Posterior vena cava (tissue), 2 donors: ENCODE data around the gene UBQLN2. TPM values are rescaled to one million over a fixed set of nuclear protein-coding genes. Genes with fewer than 3 reads are reported as not detected.
A peak's percentile ranks its signal among the peaks of the same experiment; 100 is the strongest.
"Not testable (repeated sequence)": the region's sequence is repeated elsewhere in the genome, so short reads cannot be mapped to it uniquely, and the experiment has no call there.

ENCODE experiments used
- DNase-seq: peaks from one replicate; pipeline ENCODE4 v3.0.0-alpha.2; 2020; ENCODE audit warnings: low spot score
- intact Hi-C, 2 donors: fragments of 100-400 bp; cut with DNase I; formaldehyde crosslinking; loops; one replicate each; pipeline versions ENCODE4 v1.14.1 to v1.14.2; 2022 to 2023
- long read RNA-seq, 2 donors: library from polyadenylated mRNA; unstranded; transcript quantifications; one replicate each; pipeline ENCODE4 v2.0.0, GENCODE V29; 2020 to 2021
- total RNA-seq, 2 donors: library from RNA; stranded (reverse); fragmentation: NEBNext Ultra II Directional; extraction: Animal tissue kit (Norgen Biotek cat#: 25700); gene quantifications; one replicate each; pipeline ENCODE4 v1.2.1, GENCODE V29; 2021
- donor health status: DM: yes; HTN: yes; CAD: no.
- donor health status: DM: yes; HTN: yes; CAD: no.

Gene UBQLN2
- total RNA-seq = 10 to 100 TPM; 28.2 to 31.6 TPM
- long read RNA-seq, donor 1, full-length matches to known transcripts = 16 of 17 reads
- long read RNA-seq, donor 1, partial matches to known transcripts = 0 of 17 reads
- long read RNA-seq, donor 1, other reads (novel, unspliced or antisense) = 1 of 17 reads
- long read RNA-seq, donor 2, full-length matches to known transcripts = 12 of 13 reads
- long read RNA-seq, donor 2, partial matches to known transcripts = 0 of 13 reads
- long read RNA-seq, donor 2, other reads (novel, unspliced or antisense) = 1 of 13 reads

DNA sequence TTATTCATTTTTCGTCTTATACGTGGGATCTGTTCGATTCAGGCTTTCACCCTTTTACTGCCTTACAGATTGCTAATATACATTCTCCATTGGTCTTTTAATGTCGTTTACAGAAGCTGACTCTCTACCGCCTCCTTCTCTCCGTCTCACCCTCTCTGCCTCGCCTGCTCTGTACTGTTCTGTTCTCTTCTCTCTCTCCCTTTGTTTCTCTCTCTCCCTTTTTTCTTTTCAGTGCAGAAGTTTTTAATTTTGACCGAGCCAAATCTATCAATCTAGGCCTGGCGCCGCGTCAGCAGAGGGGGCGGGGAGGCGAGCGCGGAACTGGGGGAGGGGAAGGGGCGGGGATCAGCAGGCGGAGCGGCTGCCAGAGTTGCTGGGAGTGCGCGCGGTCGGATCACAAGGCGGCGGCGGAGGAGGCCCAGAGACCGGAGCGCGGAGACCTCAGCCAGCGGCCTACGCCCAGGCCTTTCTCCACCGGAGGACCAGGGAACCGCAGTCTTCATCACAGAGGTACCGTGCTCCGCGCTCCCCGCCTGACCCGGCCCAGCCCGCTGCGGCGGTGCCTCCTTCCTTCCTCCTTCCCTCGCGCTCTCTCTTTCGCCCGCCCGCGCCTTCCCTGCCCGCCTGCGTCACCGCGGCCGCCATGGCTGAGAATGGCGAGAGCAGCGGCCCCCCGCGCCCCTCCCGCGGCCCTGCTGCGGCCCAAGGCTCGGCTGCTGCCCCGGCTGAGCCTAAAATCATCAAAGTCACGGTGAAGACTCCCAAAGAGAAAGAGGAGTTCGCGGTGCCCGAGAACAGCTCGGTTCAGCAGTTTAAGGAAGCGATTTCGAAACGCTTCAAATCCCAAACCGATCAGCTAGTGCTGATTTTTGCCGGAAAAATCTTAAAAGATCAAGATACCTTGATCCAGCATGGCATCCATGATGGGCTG is at the start of gene UBQLN2:
Gene UBQLN2 (plus strand): TSS at position 397 of the 931 bp plus-strand sequence. CDS start 247 bp downstream, at position 644.
- peak; percentile 94 for DNase-seq
- intact Hi-C loops = no loop called here

- DNase-seq = no peak
- intact Hi-C loops = no loop called here
These were observed 43.8 kb upstream of the UBQLN2 start for GRCh38 chrX:56519642-56520041.

DNA sequence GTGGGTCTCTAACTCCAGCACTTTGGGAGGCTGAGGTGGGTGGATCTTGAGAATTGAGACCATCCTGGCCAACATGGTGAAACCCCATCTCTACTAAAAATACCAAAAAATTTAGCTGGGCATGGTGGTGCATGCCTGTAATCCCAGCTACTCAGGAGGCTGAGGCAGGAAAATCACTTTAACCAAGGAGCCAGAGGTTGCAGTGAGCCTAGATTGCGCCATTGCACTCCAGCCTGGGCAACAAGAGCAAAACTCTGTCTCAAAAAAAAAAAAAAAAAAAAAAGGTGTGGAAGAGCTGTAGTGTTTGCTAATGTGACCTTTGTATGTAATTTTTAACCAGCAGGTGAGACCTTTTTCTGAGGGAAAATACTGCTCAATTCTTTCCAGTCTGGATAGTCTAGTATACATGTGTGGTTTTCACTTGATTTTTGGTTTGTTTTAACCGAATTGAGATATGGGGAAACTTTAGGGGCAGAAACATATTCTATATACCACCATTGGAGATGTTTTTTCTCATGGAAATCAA is 33.9 kb upstream of the UBQLN2 start:
- intact Hi-C loops, DNase-seq: not testable (repeated sequence)

GRCh38 chrX:56530011-56530410 is 33.4 kb upstream of the UBQLN2 start:
- no peak for DNase-seq
- intact Hi-C loops = no loop called here

GRCh38 chrX:56550667-56551066 is 12.8 kb upstream of the UBQLN2 start:
- no peak for DNase-seq
- intact Hi-C loops = loop anchor here in 1 of 2 donors (5.0 kb wide), 1 partner anchor 318 kb away; the partner anchor contains the start of gene KLF8

DNA sequence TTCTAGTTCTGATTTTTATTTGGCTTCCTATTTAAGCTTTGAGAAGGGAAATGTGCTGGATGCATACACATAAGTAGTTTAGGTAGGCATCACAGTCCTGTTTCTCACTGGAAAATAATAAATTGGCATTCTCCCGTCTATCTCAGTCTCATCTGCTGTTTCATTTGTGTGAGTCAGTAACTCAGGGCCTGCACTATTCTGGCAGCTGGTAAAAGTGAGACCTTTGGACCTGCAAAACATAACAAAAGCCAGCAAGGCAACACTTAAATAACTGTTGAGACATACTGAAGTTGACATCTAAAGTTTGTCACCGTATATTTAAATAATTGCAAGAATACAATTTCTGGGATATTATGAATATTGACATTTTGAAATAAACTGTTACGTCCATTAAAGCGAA is 8.6 kb upstream of the UBQLN2 start:
- intact Hi-C loops = loop anchor here in 1 of 2 donors (5.0 kb wide), 1 partner anchor 323 kb away; the partner anchor contains the start of gene KLF8
- DNase-seq = no peak

GRCh38 chrX:56557376-56557929 is 6.0 kb upstream of the UBQLN2 start:
- intact Hi-C loops = no loop called here
- no peak for DNase-seq

- peak; percentile 69 for DNase-seq
- intact Hi-C loops = no loop called here
These were observed 898 bp downstream of the UBQLN2 start for GRCh38 chrX:56564164-56564885.

- peak; percentile 50 for DNase-seq
- intact Hi-C loops = no loop called here
These were observed 1.8 kb downstream of the UBQLN2 start for GRCh38 chrX:56564921-56565840.

DNA sequence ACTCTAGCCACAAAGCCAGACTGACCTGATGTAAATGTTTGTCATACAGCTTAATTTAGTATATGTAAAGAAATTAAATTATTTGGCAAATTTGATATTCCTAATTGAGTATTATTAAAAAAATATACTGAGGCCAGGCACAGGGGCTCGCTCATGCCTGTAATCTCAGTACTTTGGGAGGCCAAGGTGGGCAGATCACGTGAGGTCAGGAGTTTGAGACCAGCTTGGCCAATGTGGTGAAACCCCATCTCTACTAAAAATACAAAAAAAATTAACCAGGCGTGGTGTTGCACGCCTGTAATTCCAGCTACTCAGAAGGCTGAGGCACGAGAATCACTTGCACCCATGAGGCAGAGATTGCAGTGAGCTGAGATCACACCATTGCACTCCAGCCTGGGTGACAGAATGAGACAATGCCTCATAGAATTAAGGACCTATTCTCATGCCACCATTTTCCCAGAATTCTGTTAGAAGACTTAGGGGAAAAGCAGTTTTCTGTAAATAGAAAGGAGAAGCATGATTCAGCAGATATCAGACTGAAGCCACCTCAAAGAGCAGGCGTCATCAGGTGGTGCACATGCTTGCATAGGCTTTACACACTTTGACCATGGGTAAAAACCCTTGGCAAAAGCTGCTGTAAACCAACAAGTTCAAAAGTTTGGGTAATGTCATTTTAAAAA is 6.1 kb downstream of the UBQLN2 start:
- DNase-seq = no peak
- intact Hi-C loops = no loop called here

- no peak for DNase-seq
- intact Hi-C loops = no loop called here
These were observed 9.5 kb downstream of the UBQLN2 start for GRCh38 chrX:56572975-56573374.

DNA sequence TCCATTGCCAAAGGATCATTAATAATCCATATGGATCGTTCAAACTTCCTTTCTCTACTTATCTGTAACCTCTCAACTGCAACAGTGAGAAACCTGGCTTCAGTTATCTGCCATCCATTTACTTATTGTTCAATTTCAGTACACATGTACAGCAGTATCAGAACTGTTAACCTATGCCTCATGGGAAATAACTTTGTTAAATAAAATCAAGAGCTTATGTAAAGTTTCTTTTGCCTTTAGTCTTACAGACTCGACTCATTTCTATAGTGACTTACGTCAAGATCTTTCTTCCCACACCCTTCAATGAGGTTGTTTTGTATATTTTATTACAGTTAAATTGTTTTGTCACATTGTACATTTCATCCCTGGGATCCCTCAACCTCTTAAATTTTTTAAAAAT is 11.4 kb downstream of the UBQLN2 start:
- intact Hi-C loops = no loop called here
- no peak for DNase-seq

DNA sequence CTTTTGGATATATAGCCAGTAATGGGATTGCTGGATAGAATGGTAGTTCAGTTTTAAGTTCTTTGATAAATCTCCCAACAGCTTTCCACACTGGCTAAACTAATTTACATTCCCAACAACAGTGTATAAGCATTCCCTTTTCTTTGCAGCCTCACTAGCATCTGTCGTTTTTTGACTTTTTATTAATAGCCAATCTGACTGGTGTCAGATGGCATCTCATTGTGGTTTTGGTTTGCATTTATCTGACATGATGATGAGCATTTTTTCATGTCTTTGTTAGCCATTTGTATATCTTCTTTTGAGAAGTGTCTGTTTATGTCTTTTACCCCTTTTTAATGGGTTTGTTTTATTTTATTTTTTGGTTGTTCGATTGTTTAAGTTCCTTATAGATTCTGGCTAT is 13.3 kb downstream of the UBQLN2 start:
- intact Hi-C loops = no loop called here
- DNase-seq = no peak

DNA sequence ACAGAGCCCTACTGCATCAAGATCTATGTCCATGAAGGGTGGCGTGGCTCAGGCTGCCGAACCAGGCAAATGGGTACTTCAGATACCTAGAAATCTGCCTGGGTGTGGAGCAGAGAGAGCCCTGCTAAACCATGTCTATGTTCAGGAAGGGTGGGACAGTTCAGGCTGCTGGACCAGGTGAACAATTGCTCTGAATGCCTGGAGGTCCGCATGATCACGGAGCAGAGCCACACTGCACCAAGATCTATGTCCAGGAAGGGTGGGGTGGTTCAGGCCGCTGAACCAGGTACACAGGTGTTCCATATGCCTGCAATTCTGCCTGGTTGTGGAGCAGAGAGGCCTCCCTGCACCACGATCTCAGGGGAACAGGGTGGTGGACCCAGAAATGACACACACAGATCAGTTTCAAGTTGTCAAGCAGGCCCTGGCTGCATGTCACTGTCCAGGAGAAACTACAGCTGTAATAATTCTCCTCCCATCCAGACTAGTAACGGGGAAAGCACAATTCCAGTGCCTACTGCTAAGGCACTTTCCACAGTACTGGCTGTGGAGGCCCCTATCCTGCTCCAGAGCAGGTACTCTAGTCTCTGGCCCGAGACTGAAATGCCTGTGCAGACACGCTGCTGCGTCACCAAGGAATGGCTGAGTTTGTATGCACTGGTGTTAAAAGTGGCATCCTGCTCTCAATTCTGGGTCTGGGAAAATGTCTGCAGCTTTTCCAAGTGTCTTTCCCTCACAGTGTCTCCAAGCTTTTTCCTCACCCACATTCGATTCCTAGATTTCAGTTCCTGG is 25.2 kb downstream of the UBQLN2 start:
- intact Hi-C loops = no loop called here
- DNase-seq = no peak

DNA sequence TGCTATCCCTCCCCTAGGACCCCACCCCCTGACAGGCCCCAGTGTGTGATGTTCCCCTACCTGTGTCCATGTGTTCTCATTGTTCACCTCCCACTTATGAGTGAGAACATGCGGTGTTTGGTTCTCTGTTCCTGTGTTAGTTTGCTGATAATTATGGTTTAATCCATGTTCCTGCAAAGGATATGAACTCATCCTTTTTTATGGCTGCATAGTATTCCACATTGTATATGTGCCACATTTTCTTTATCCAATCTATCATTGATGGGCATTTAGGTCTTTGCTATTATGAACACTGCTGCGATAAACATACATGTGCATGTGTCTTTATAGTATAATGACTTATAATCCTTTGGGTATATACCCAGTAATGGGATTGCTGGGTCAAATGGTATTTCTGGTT is 28.4 kb downstream of the UBQLN2 start:
- DNase-seq, intact Hi-C loops: not testable (repeated sequence)

DNA sequence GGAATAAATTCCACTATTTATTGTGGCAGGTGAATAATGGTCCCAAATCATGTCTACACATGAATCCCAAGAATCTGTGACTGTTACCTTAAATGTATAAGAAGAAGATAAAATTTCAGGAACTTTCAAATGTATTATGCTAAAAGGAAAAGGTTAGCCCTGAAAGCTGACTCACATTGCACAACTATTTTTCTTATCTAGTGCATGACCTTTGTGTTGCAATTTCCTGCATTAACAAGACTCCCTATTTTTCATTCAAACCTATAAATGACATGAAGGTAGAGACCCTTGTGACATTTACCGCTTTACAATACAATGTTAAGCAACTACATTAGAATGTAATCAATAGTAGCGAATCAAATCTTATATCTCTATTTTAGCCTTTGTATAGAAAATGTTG is 36.7 kb downstream of the UBQLN2 start:
- no peak for DNase-seq
- intact Hi-C loops = no loop called here

GRCh38 chrX:56600987-56601386 is 37.6 kb downstream of the UBQLN2 start:
- no peak for DNase-seq

More at GRCh38 chrX:56600987-56601386, 37.6 kb downstream of the UBQLN2 start:
- intact Hi-C loops = no loop called here
